Ovary (tissue), 3 donors: ENCODE results near the gene PTPN14.

ENCODE experiments used
- POLR2A ChIP-seq: fragments of 450-650 bp; IDR thresholded peaks from one replicate; pipeline ENCODE4 v1.6.1; 2017; ENCODE audit warnings: antibody characterized with exemption, mild to moderate bottlenecking, moderate library complexity
- TF ChIP-seq, protein P1 (sequence below), 3 donors: fragments of 450-650 bp in 2 of 3; fragments of 200-600 bp in 1 of 3; IDR thresholded peaks; one replicate each; pipeline versions ENCODE4 v1.5.1 to v1.8.0; 2016 to 2022; ENCODE audit warnings: antibody characterized with exemption in 3 of 3, mild to moderate bottlenecking in 1 of 3
- donor health status: DM: no; HTN: no; CAD: no.

DNA sequence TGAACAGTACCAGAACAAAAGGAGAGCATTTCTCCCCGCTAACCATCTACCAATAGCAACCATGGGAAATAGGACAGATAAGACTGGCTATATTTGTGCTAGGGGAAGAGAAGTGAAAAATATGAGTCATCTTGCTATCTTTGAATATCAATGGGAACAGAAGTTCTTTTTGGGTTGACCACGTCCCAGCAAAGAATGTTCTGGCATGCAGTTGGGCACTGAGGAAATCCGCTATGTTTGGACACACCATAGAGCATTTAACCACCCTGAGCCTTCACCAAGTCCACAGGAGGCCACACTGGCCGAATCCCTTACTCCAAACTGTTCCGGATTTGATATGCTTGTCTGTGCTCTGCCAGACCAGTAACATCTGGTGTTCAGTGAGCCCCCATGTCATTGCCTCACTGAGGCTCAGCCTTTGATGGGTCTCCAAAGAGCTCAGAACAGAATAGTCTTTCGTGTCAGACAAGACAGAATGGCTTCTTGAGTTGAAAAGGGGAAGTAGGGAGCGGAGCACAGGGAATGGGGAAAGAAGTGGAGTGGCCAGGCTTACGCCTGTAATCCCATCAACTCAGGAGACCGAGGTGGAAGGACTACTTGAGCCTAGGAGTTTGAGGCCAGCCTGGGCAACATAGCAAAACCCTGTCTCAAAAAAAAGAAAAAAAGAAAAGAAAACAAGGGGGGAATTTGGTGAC is 189.1 kb downstream of the PTPN14 start:
- TF ChIP-seq, protein P1, sequence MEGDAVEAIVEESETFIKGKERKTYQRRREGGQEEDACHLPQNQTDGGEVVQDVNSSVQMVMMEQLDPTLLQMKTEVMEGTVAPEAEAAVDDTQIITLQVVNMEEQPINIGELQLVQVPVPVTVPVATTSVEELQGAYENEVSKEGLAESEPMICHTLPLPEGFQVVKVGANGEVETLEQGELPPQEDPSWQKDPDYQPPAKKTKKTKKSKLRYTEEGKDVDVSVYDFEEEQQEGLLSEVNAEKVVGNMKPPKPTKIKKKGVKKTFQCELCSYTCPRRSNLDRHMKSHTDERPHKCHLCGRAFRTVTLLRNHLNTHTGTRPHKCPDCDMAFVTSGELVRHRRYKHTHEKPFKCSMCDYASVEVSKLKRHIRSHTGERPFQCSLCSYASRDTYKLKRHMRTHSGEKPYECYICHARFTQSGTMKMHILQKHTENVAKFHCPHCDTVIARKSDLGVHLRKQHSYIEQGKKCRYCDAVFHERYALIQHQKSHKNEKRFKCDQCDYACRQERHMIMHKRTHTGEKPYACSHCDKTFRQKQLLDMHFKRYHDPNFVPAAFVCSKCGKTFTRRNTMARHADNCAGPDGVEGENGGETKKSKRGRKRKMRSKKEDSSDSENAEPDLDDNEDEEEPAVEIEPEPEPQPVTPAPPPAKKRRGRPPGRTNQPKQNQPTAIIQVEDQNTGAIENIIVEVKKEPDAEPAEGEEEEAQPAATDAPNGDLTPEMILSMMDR (IDR thresholded peaks at IDR 0.05) = no peak
- TF ChIP-seq POLR2A = no peak
